ENCODE results near the gene DGKZ. TPM values are rescaled to one million over a fixed set of nuclear protein-coding genes. Genes with fewer than 3 reads are reported as not detected.
"Not testable (repeated sequence)": the region's sequence is repeated elsewhere in the genome, so short reads cannot be mapped to it uniquely, and the experiment has no call there.

The DGKZ gene
- total RNA-seq, 1 donor from 2014 or later: 69.6 TPM

DNA sequence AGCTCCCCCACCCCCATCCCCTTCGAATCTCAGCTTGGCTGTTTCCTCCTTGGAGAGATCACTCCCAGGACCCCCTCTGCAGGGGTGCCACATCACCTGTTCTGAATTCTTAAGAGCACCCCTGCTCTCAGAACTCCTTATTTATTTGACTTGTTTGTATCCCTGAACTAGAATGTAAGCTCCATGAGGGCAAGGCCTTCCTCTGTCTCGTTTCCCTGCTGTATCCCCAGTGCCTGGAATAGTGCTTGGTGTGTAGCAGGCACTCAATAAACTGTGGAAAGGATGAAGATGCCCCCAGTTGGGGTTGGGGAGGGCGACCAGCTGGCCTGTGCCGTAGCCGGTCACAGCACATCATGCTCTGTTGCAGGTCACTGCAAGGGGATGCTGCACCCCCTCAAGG, 30.6 kb downstream of the DGKZ start:
- H3K36me3 ChIP-seq (ENCODE audit: control insufficient read depth, insufficient read depth, low read length): no peaks in the 10 kb centered on the region
- no peak overlapping the region for H3K4me3 ChIP-seq (ENCODE audit: low read depth, low read length)

DNA sequence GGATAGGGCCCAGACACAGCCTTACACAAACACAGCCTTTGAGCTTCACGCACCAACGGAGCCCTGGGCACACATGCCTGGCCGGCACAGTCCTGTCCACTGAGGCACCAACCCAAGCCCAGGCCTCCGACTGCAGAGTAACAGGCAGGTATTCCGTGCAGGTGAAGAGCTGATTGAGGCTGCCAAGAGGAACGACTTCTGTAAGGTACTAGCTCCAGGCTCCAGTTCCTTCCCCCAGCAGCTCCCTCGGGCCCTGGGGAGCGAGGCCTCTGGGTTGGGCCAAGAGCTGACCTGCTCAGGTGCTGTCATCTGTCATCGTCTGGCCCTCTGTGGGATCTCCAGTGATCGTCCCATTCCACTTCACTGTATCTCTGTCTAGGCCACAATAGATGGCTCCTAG, 31.0 kb downstream of the DGKZ start:
- no peak for DNase-seq (ENCODE audit: low read depth)
- TF ChIP-seq, protein P1, sequence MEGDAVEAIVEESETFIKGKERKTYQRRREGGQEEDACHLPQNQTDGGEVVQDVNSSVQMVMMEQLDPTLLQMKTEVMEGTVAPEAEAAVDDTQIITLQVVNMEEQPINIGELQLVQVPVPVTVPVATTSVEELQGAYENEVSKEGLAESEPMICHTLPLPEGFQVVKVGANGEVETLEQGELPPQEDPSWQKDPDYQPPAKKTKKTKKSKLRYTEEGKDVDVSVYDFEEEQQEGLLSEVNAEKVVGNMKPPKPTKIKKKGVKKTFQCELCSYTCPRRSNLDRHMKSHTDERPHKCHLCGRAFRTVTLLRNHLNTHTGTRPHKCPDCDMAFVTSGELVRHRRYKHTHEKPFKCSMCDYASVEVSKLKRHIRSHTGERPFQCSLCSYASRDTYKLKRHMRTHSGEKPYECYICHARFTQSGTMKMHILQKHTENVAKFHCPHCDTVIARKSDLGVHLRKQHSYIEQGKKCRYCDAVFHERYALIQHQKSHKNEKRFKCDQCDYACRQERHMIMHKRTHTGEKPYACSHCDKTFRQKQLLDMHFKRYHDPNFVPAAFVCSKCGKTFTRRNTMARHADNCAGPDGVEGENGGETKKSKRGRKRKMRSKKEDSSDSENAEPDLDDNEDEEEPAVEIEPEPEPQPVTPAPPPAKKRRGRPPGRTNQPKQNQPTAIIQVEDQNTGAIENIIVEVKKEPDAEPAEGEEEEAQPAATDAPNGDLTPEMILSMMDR (IDR thresholded peaks at IDR 0.05; ENCODE audit: insufficient read depth, low read length, poor library complexity, severe bottlenecking): no peak
- no peak overlapping the region for H3K4me3 ChIP-seq (ENCODE audit: low read depth, low read length)
- H3K36me3 ChIP-seq (ENCODE audit: control insufficient read depth, insufficient read depth, low read length): no peaks in the 10 kb centered on the region
- H3K27me3 ChIP-seq (ENCODE audit: control insufficient read depth, insufficient read depth, low read length): no peaks in the 10 kb centered on the region

More for the DNA sequence above, 30.6 kb downstream of the DGKZ start:
- H3K27me3 ChIP-seq (ENCODE audit: control insufficient read depth, insufficient read depth, low read length): no peaks in the 10 kb centered on the region
- DNase-seq (ENCODE audit: low read depth): no peak
- TF ChIP-seq, protein P1 (IDR thresholded peaks at IDR 0.05; ENCODE audit: insufficient read depth, low read length, poor library complexity, severe bottlenecking): no peak

DNA sequence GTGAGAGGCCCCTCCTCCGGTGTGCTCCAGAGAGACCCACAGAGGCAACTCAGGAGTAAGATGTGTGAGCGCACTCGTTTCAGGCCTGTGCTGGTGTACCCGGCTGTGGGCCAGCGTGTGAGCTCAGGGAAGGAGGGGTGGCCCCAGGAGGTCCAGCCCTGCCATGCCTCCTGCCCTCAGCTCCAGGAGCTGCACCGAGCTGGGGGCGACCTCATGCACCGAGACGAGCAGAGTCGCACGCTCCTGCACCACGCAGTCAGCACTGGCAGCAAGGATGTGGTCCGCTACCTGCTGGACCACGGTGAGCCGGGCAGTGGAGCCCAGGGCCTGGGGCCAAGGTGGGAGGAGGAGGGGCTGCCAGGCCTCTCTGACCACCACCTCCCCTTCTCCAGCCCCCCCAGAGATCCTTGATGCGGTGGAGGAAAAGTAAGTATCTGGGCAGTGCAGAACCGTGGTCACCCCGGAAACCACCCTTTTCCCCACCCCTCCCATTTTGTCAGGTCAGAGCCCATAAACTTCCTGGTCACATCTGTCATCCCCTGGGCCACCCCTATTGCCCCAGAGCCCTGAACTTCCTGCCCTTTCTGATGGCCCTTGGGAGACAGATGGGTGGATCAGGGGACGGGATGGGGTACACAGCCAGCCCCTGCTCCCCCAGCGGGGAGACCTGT, 31.7 kb downstream of the DGKZ start:
- H3K4me3 ChIP-seq (ENCODE audit: low read depth, low read length): no peak overlapping the region
- no peak for DNase-seq (ENCODE audit: low read depth)
- TF ChIP-seq, protein P1 (IDR thresholded peaks at IDR 0.05; ENCODE audit: insufficient read depth, low read length, poor library complexity, severe bottlenecking): no peak

DNA sequence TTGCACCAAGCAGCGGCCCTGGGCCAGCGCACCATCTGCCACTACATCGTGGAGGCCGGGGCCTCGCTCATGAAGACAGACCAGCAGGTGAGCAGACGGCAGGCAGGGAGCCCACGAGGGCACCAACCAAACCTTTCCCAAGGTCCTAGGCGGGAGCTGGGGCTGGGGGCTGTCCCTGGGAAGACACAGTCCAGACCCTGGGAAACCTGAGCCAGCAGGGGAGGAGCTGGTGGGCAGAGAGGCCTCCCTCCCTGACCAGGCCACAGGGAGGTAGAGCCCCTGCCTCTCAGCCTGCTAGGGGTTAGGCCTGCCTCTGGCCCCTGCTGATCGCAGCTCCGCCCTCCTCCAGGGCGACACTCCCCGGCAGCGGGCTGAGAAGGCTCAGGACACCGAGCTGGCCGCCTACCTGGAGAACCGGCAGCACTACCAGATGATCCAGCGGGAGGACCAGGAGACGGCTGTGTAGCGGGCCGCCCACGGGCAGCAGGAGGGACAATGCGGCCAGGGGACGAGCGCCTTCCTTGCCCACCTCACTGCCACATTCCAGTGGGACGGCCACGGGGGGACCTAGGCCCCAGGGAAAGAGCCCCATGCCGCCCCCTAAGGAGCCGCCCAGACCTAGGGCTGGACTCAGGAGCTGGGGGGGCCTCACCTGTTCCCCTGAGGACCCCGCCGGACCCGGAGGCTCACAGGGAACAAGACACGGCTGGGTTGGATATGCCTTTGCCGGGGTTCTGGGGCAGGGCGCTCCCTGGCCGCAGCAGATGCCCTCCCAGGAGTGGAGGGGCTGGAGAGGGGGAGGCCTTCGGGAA, 32.4 kb downstream of the DGKZ start:
- not testable (repeated sequence) for DNase-seq (ENCODE audit: low read depth); H3K27me3 ChIP-seq (ENCODE audit: control insufficient read depth, insufficient read depth, low read length); H3K36me3 ChIP-seq (ENCODE audit: control insufficient read depth, insufficient read depth, low read length); H3K4me3 ChIP-seq (ENCODE audit: low read depth, low read length)

More for the DNA sequence above, 31.7 kb downstream of the DGKZ start:
- no peaks in the 10 kb centered on the region for H3K27me3 ChIP-seq (ENCODE audit: control insufficient read depth, insufficient read depth, low read length)
- H3K36me3 ChIP-seq (ENCODE audit: control insufficient read depth, insufficient read depth, low read length): no peaks in the 10 kb centered on the region

DNA sequence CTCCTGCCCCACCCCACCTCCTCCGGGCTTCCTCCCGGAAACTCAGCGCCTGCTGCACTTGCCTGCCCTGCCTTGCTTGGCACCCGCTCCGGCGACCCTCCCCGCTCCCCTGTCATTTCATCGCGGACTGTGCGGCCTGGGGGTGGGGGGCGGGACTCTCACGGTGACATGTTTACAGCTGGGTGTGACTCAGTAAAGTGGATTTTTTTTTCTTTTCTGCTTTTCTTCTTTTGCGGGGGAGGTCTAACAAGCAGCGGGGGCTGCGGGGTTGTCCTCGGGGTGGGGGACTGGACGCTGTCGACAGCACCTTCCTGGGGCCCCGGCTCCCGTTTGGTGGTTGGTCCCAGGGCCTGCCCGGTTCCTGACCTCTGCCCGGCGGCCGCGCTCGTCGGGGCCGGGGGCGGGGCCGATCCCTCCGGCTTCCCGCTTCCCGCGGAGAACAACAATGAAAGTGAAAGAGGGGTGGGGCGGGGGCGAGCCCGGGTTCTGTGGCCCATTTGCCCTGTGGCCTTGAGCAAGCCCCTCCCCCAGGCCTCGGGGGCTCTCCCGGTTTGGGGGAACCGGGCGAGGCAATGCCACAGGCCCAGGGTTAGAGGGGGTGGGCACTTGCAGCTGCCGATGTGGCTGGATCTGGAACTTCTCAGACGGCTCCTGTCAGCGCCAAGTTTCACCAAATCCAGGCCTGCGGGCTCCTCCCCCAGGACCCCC, 33.2 kb downstream of the DGKZ start:
- H3K4me3 ChIP-seq (ENCODE audit: low read depth, low read length): peak overlapping the region; percentile 54
- TF ChIP-seq, protein P1 (IDR thresholded peaks at IDR 0.05; ENCODE audit: insufficient read depth, low read length, poor library complexity, severe bottlenecking): no peak
- no peaks in the 10 kb centered on the region for H3K36me3 ChIP-seq (ENCODE audit: control insufficient read depth, insufficient read depth, low read length)
- H3K27me3 ChIP-seq (ENCODE audit: control insufficient read depth, insufficient read depth, low read length): no peaks in the 10 kb centered on the region
- DNase-seq (ENCODE audit: low read depth): no peak
